Transverse colon (tissue), 4 donors: ENCODE data around the gene SDK1.

ENCODE experiments used
- CTCF ChIP-seq, 5 experiments: fragments of 200-600 bp in 3 of 5; fragments of 450-650 bp in 2 of 5; sonication (generic) in 3 of 5; IDR thresholded peaks; 1 replicate in 2 of 5; 2 replicates in 3 of 5; pipeline ENCODE4 v1.5.1; 2016 to 2017; ENCODE audit warnings: antibody characterized with exemption in 5 of 5, inconsistent platforms in 3 of 5, mild to moderate bottlenecking in 2 of 5, moderate library complexity in 1 of 5
- EP300 ChIP-seq: sonication (generic); formaldehyde crosslinking; IDR thresholded peaks from one replicate; pipeline ENCODE4 v1.6.1; 2017; ENCODE audit warnings: antibody characterized with exemption, low read depth
- POLR2A ChIP-seq: fragments of 450-650 bp; IDR thresholded peaks from one replicate; pipeline ENCODE4 v1.6.1; 2016; ENCODE audit warnings: antibody characterized with exemption, mild to moderate bottlenecking, moderate library complexity
- POLR2AphosphoS5 ChIP-seq, 3 donors: sonication (generic); formaldehyde crosslinking; IDR thresholded peaks; one replicate each; pipeline ENCODE4 v1.6.1; 2016; ENCODE audit warnings: antibody characterized with exemption in 3 of 3

GRCh38 chr7:3374239-3374638, 73.2 kb downstream of the SDK1 start:
- TF ChIP-seq CTCF (IDR thresholded peaks at IDR 0.05) (no peak), EP300 (no peak), POLR2AphosphoS5 (IDR thresholded peaks at IDR 0.05) (no peak), POLR2A (no peak)
